Measurements from ENCODE around the gene FLVCR1. TPM values are rescaled to one million over a fixed set of nuclear protein-coding genes. Genes with fewer than 3 reads are reported as not detected.

FLVCR1 gene
- total RNA-seq, 4 donors from 2014 or later, result 3.2 to 7.2 (median 4.9) TPM

DNA sequence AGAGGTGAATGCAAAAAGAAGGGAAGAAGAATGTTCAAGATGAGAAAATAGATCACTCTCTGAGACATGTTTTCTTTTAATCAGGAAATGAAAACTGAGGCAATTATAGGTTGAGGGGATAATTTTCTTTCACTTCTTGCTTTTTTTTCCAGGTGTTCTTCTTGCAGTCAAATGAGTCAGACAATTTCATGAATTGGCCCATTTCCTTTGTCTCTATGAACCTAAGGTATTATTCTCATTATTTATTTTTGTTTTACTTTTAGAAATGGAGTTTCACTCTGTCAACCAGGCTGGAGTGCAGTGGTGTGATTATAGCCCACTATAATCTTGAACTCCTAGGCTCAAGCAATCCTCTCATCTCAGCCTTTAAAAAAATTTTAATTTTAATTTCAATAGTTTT, 88.8 kb downstream of the FLVCR1 start:
- no peak for ATAC-seq (ENCODE audit: low FRiP score)

More for the DNA sequence above, 88.8 kb downstream of the FLVCR1 start:
- DNase-seq (ENCODE audit: low spot score), result no peak
- TF ChIP-seq, protein P1, sequence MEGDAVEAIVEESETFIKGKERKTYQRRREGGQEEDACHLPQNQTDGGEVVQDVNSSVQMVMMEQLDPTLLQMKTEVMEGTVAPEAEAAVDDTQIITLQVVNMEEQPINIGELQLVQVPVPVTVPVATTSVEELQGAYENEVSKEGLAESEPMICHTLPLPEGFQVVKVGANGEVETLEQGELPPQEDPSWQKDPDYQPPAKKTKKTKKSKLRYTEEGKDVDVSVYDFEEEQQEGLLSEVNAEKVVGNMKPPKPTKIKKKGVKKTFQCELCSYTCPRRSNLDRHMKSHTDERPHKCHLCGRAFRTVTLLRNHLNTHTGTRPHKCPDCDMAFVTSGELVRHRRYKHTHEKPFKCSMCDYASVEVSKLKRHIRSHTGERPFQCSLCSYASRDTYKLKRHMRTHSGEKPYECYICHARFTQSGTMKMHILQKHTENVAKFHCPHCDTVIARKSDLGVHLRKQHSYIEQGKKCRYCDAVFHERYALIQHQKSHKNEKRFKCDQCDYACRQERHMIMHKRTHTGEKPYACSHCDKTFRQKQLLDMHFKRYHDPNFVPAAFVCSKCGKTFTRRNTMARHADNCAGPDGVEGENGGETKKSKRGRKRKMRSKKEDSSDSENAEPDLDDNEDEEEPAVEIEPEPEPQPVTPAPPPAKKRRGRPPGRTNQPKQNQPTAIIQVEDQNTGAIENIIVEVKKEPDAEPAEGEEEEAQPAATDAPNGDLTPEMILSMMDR (IDR thresholded peaks at IDR 0.05), result no peak

Small RNA genes within 50 kb of the gene (small RNA-seq; reads per million reads assigned to genes)
- gene AC104333.1 (not detected), gene AC104333.2 (not detected)

Other genes with a start within 250 kb of the FLVCR1 start
- gene ATF3, start 249.5 kb upstream of the FLVCR1 start, total RNA-seq, result 100 to 1,000 TPM in 1 of 4 donors, 10 to 100 TPM in 3; 41.5 to 229 (median 77.5) TPM
- 10 to 100 TPM in 1 of 4 donors, 1 to 10 TPM in 3; 4.1 to 48.9 (median 4.8) TPM for gene BATF3, start 158.4 kb upstream of the FLVCR1 start, total RNA-seq
- gene NSL1, start 66.5 kb upstream of the FLVCR1 start, total RNA-seq, result 10 to 100 TPM; 17.8 to 32.2 (median 27.3) TPM
- 10 to 100 TPM; 10.1 to 15.9 (median 13.3) TPM for gene TATDN3, start 66.4 kb upstream of the FLVCR1 start, total RNA-seq
- not detected for gene SPATA45, start 10.6 kb upstream of the FLVCR1 start, total RNA-seq
- 1 to 10 TPM in 3 of 4 donors, under 1 TPM in 1; 0.31 to 7.6 (median 1.2) TPM for gene VASH2, start 92.3 kb downstream of the FLVCR1 start, total RNA-seq
- gene ANGEL2, start 157.6 kb downstream of the FLVCR1 start, total RNA-seq, result 10 to 100 TPM; 28.7 to 63.4 (median 41.1) TPM
- 10 to 100 TPM; 16.1 to 22.6 (median 21.4) TPM for gene RPS6KC1, start 193.0 kb downstream of the FLVCR1 start, total RNA-seq

Measured in omental fat pad (tissue), 4 donors.